Endothelial cell of hepatic sinusoid (primary cell): ENCODE results near the gene SPNS1.
"Not testable (repeated sequence)": the region's sequence is repeated elsewhere in the genome, so short reads cannot be mapped to it uniquely, and the experiment has no call there.

ENCODE experiments used
- in situ Hi-C: cut with HindIII; loops from 2 replicates; pipeline ENCODE4 v1.10.0; 2017; ENCODE audit warnings: low sequenced_read_pairs

SPNS1 gene

GRCh38 chr16:28951410-28951943, 23.1 kb upstream of the SPNS1 start:
- in situ Hi-C loops, result no loop called here

- in situ Hi-C loops, result no loop called here
Measured at GRCh38 chr16:28958216-28958615, 16.4 kb upstream of the SPNS1 start.

GRCh38 chr16:28958836-28959235, 15.7 kb upstream of the SPNS1 start:
- in situ Hi-C loops, result no loop called here

- in situ Hi-C loops, result loop anchor here (5.0 kb wide), 1 partner anchor 87 kb away; the partner anchor contains the start of gene ATP2A1
Measured at GRCh38 chr16:28964072-28964471, 10.5 kb upstream of the SPNS1 start.

GRCh38 chr16:28964496-28964895, 10.1 kb upstream of the SPNS1 start:
- in situ Hi-C loops, result loop anchor here (5.0 kb wide), 1 partner anchor 87 kb away; the partner anchor contains the start of gene ATP2A1

- in situ Hi-C loops, result no loop called here
Measured at GRCh38 chr16:28967156-28967555, 7.4 kb upstream of the SPNS1 start.

- in situ Hi-C loops, result not testable (repeated sequence)
Measured at GRCh38 chr16:28969696-28970095, 4.9 kb upstream of the SPNS1 start.

- in situ Hi-C loops, result no loop called here
Measured at GRCh38 chr16:28974007-28974436, 556 bp upstream of the SPNS1 start.

- in situ Hi-C loops, result no loop called here
Measured at GRCh38 chr16:28975158-28975599, 601 bp downstream of the SPNS1 start.

GRCh38 chr16:28977703-28978662, 3.4 kb downstream of the SPNS1 start:
- in situ Hi-C loops, result no loop called here

GRCh38 chr16:28980330-28980729, 5.8 kb downstream of the SPNS1 start:
- in situ Hi-C loops, result not testable (repeated sequence)

- in situ Hi-C loops, result no loop called here
Measured at GRCh38 chr16:28980929-28981328, 6.4 kb downstream of the SPNS1 start.

- in situ Hi-C loops, result no loop called here
Measured at GRCh38 chr16:28981517-28981916, 6.9 kb downstream of the SPNS1 start.

- in situ Hi-C loops, result no loop called here
Measured at GRCh38 chr16:28982418-28982817, 7.8 kb downstream of the SPNS1 start.

- in situ Hi-C loops, result no loop called here
Measured at GRCh38 chr16:28982949-28983348, 8.4 kb downstream of the SPNS1 start.

GRCh38 chr16:28983644-28984043, 9.1 kb downstream of the SPNS1 start:
- in situ Hi-C loops, result no loop called here

GRCh38 chr16:28984091-28984490, 9.5 kb downstream of the SPNS1 start:
- in situ Hi-C loops, result no loop called here

GRCh38 chr16:28984619-28985135, 10.1 kb downstream of the SPNS1 start, which contains the start of gene LAT:
Gene LAT (plus strand): TSS chr16:28985052. CDS start chr16:28985418, 366 bp downstream.
- in situ Hi-C loops, result no loop called here

- in situ Hi-C loops, result no loop called here
Measured at GRCh38 chr16:28985211-28986041, 10.8 kb downstream of the SPNS1 start.

- in situ Hi-C loops, result no loop called here
Measured at GRCh38 chr16:28986046-28986445, 11.5 kb downstream of the SPNS1 start.

- in situ Hi-C loops, result no loop called here
Measured at GRCh38 chr16:28986492-28986891, 11.9 kb downstream of the SPNS1 start.
